ENCODE results near the gene NLRP13. TPM values are rescaled to one million over a fixed set of nuclear protein-coding genes. Genes with fewer than 3 reads are reported as not detected.
"Not testable (repeated sequence)": the region's sequence is repeated elsewhere in the genome, so short reads cannot be mapped to it uniquely, and the experiment has no call there.

NLRP13 gene
- total RNA-seq, 1 experiment from 2014 or later, result not detected

DNA sequence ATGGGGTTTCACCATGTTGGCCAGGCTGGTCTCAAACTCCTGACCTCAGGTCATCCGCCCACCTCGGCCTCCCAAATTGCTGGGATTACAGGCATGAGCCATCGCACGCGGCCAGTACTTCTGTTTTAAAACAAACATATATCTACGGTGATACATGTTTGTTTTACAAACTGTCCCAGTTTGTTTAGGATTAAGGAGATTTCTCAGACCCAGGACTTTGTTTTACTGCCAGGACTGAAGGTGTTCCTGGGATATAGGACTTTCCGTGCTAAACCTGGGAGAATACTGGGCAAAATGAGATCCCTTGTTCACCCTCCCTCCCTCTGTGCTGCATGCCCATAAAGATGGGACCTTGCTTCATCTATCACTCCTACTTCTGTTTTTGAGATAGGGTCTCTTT, 24.3 kb upstream of the NLRP13 start:
- no peak overlapping the region for H3K4me2 ChIP-seq (ENCODE audit: low read length)
- no peaks in the 10 kb centered on the region for H3K79me2 ChIP-seq (ENCODE audit: insufficient read depth, low read length)
- no peak overlapping the region for H2AFZ ChIP-seq (ENCODE audit: low read depth, low read length, poor library complexity, severe bottlenecking)
- no peaks in the 10 kb centered on the region for H3K9me2 ChIP-seq (ENCODE audit: insufficient read depth)
- no peaks in the 10 kb centered on the region for H3K27me3 ChIP-seq (ENCODE audit: insufficient read depth, low read length)
- no peak overlapping the region for H3K9ac ChIP-seq (ENCODE audit: low read length)
- intact Hi-C loops (cut with micrococcal nuclease), result no loop called here
- H3K36me3 ChIP-seq (ENCODE audit: control insufficient read depth in 1 of 2, insufficient read depth in 2 of 2, low read length in 2 of 2), result no peaks in the 10 kb centered on the region
- POLR2A ChIA-PET, result no interaction called here
- no peak for ATAC-seq
- no peak for DNase-seq (ENCODE audit: low read depth, low spot score)
- CTCF ChIA-PET, result no interaction called here
- H3K27ac ChIP-seq (ENCODE audit: low read depth, low read length), result no peak overlapping the region
- BruUV-seq (replicated peaks), result no TSS peak
- peaks cover 0 to 3% of the 10 kb centered on the region in 2 experiments; a peak in 1 of 4 replicates for H3K4me1 ChIP-seq (ENCODE audit: control insufficient read depth in 1 of 2, insufficient read depth in 2 of 2, low read length in 2 of 2)
- H3K9me3 ChIP-seq (ENCODE audit: control insufficient read depth in 1 of 2, insufficient read depth in 1 of 2, low read depth in 1 of 2, low read length in 2 of 2), result no peaks in the 10 kb centered on the region
- no peak overlapping the region for H3K4me3 ChIP-seq (replicated peaks in 1 of 2; ENCODE audit: low read depth in 1 of 2, low read length in 2 of 2)
- no peaks in the 10 kb centered on the region for H4K20me1 ChIP-seq (ENCODE audit: insufficient read depth)
- RAD21 ChIA-PET (ENCODE audit: low non-redundant PET in 1 of 2, low total read pairs in 2 of 2, uncharacterized antibody in 2 of 2, unreplicated experiment in 2 of 2), result no interaction called here
- no peak for TF ChIP-seq SIN3A (IDR thresholded peaks at IDR 0.05; ENCODE audit: low read depth)
- TF ChIP-seq ZNF274 (IDR thresholded peaks at IDR 0.05; ENCODE audit: low read depth, low read length), result no peak
- TF ChIP-seq SRF (IDR thresholded peaks at IDR 0.05; ENCODE audit: low read depth), result no peak
- TF ChIP-seq ZFX (IDR thresholded peaks at IDR 0.05), result no peak
- TF ChIP-seq, protein P1, sequence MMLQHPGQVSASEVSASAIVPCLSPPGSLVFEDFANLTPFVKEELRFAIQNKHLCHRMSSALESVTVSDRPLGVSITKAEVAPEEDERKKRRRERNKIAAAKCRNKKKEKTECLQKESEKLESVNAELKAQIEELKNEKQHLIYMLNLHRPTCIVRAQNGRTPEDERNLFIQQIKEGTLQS (IDR thresholded peaks at IDR 0.05), result no peak
- no peak for TF ChIP-seq ELF1 (IDR thresholded peaks at IDR 0.05; ENCODE audit: borderline replicate concordance, low read depth)
- no peak for TF ChIP-seq RAD21 (IDR thresholded peaks at IDR 0.05; ENCODE audit: low read depth)
- TF ChIP-seq, protein P2, sequence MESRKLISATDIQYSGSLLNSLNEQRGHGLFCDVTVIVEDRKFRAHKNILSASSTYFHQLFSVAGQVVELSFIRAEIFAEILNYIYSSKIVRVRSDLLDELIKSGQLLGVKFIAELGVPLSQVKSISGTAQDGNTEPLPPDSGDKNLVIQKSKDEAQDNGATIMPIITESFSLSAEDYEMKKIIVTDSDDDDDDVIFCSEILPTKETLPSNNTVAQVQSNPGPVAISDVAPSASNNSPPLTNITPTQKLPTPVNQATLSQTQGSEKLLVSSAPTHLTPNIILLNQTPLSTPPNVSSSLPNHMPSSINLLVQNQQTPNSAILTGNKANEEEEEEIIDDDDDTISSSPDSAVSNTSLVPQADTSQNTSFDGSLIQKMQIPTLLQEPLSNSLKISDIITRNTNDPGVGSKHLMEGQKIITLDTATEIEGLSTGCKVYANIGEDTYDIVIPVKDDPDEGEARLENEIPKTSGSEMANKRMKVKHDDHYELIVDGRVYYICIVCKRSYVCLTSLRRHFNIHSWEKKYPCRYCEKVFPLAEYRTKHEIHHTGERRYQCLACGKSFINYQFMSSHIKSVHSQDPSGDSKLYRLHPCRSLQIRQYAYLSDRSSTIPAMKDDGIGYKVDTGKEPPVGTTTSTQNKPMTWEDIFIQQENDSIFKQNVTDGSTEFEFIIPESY (IDR thresholded peaks at IDR 0.05; ENCODE audit: extremely low read depth, insufficient replicate concordance, low read length), result no peak
- TF ChIP-seq YY1 (IDR thresholded peaks at IDR 0.05; ENCODE audit: extremely low read depth, insufficient replicate concordance, low read depth, low read length), result no peak
- no peak for TF ChIP-seq POLR2A (IDR thresholded peaks at IDR 0.05; ENCODE audit: borderline replicate concordance, extremely low read depth, insufficient read depth, insufficient read length)
- TF ChIP-seq POLR2AphosphoS5 (IDR thresholded peaks at IDR 0.05; ENCODE audit: low read depth, low read length), result no peak
- TF ChIP-seq EGR1 (IDR thresholded peaks at IDR 0.05; ENCODE audit: low read depth), result no peak
- TF ChIP-seq JUND (IDR thresholded peaks at IDR 0.05), result no peak
- no peak for TF ChIP-seq CBX3 (IDR thresholded peaks at IDR 0.05; ENCODE audit: low read depth)

DNA sequence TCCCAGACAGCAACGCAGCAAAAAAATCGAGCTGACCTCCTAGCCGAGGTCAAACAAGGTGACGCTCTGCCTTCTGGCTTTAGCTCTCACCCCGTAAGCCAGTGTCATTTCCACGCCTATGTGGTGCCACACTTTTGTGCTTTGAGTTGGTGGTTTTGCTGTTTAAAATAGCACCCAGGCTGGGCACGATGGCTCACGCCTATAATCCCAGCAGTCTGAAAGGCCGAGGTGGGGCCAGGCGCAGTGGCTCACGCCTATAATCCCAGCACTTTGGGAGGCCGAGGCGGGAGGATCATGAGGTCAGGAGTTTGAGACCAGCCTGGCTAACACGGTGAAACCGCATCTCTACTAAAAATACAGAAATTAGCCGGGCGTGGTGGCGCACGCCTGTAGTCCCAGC, 18.4 kb upstream of the NLRP13 start:
- H3K4me2 ChIP-seq (ENCODE audit: low read length); H3K9me2 ChIP-seq (ENCODE audit: insufficient read depth); DNase-seq (ENCODE audit: low read depth, low spot score); CTCF ChIA-PET; H3K4me1 ChIP-seq (ENCODE audit: control insufficient read depth in 1 of 2, insufficient read depth in 2 of 2, low read length in 2 of 2); ATAC-seq; BruUV-seq (replicated peaks); H3K9me3 ChIP-seq (ENCODE audit: control insufficient read depth in 1 of 2, insufficient read depth in 1 of 2, low read depth in 1 of 2, low read length in 2 of 2); H3K9ac ChIP-seq (ENCODE audit: low read length); intact Hi-C loops (cut with micrococcal nuclease); H2AFZ ChIP-seq (ENCODE audit: low read depth, low read length, poor library complexity, severe bottlenecking); H3K36me3 ChIP-seq (ENCODE audit: control insufficient read depth in 1 of 2, insufficient read depth in 2 of 2, low read length in 2 of 2); RAD21 ChIA-PET (ENCODE audit: low non-redundant PET in 1 of 2, low total read pairs in 2 of 2, uncharacterized antibody in 2 of 2, unreplicated experiment in 2 of 2); POLR2A ChIA-PET; H3K4me3 ChIP-seq (replicated peaks in 1 of 2; ENCODE audit: low read depth in 1 of 2, low read length in 2 of 2); H3K79me2 ChIP-seq (ENCODE audit: insufficient read depth, low read length); H3K27ac ChIP-seq (ENCODE audit: low read depth, low read length); H3K27me3 ChIP-seq (ENCODE audit: insufficient read depth, low read length); H4K20me1 ChIP-seq (ENCODE audit: insufficient read depth): not testable (repeated sequence)
